Smooth muscle cell (in vitro differentiated cells): ENCODE measurements around the gene UGGT1. TPM values are rescaled to one million over a fixed set of nuclear protein-coding genes. Genes with fewer than 3 reads are reported as not detected.

Experiments used
- DNase-seq: peaks from one replicate; lab custom pipeline; 2025; ENCODE audit not compliant: unreplicated experiment; lab: John Stamatoyannopoulos, UW
- H2AFZ ChIP-seq: fragments of 200-600 bp; sonication (generic); 2 replicates; pipeline ENCODE4 v1.6.0; 2016; ENCODE audit warnings: antibody characterized with exemption, low read depth, mild to moderate bottlenecking
- H3F3A ChIP-seq: fragments of 200-600 bp; sonication (generic); 2 replicates; pipeline ENCODE4 v1.6.0; 2017; ENCODE audit warnings: antibody characterized with exemption, low read depth
- H3K27ac ChIP-seq: fragments of 200-600 bp; sonication (generic); 2 replicates; pipeline ENCODE4 v1.5.1; 2016; ENCODE audit warnings: low read depth, mild to moderate bottlenecking
- H3K27me3 ChIP-seq: fragments of 200-600 bp; sonication (generic); 2 replicates; pipeline ENCODE4 v1.6.1; 2016; ENCODE audit warnings: low read depth, mild to moderate bottlenecking
- H3K36me3 ChIP-seq: fragments of 200-600 bp; sonication (generic); 2 replicates; pipeline ENCODE4 v1.5.1; 2016; ENCODE audit warnings: low read depth
- H3K4me1 ChIP-seq: fragments of 200-600 bp; sonication (generic); 2 replicates; pipeline ENCODE4 v1.5.1; 2016; ENCODE audit warnings: low read depth
- H3K4me2 ChIP-seq: fragments of 200-600 bp; sonication (generic); 2 replicates; pipeline ENCODE4 v1.6.0; 2016; ENCODE audit warnings: mild to moderate bottlenecking
- H3K4me3 ChIP-seq: fragments of 200-600 bp; sonication (generic); 2 replicates; pipeline ENCODE4 v1.5.1; 2016; ENCODE audit warnings: mild to moderate bottlenecking
- H3K79me2 ChIP-seq: fragments of 200-600 bp; sonication (generic); 2 replicates; pipeline ENCODE4 v1.6.0; 2016; ENCODE audit warnings: low read depth, mild to moderate bottlenecking
- H3K9ac ChIP-seq: fragments of 200-600 bp; sonication (generic); 2 replicates; pipeline ENCODE4 v1.6.0; 2016; ENCODE audit warnings: low read depth
- H3K9me3 ChIP-seq: fragments of 200-600 bp; sonication (generic); replicated peaks from 2 replicates; pipeline ENCODE4 v1.5.1; 2016; ENCODE audit warnings: low read depth
- H4K20me1 ChIP-seq: fragments of 200-600 bp; sonication (generic); 2 replicates; pipeline ENCODE4 v1.6.0; 2016; ENCODE audit warnings: low read depth
- CTCF ChIP-seq: fragments of 200-600 bp; sonication (generic); IDR thresholded peaks from 2 replicates; pipeline ENCODE4 v1.5.1; 2017; ENCODE audit warnings: borderline replicate concordance, mild to moderate bottlenecking, antibody characterized with exemption; ENCODE audit not compliant: insufficient read depth, poor library complexity, severe bottlenecking
- WGBS: methylation state at CpG from one replicate; pipeline ENCODE4 v1.1.7; 2016; ENCODE audit warnings: low lambda C conversion rate; 5-methylcytosine and 5-hydroxymethylcytosine counted together
- polyA plus RNA-seq: library from polyadenylated mRNA; unstranded; fragments of >200 nt; fragmentation: Nextera tagmentation; extraction: Ambion mirVana; gene quantifications from 2 replicates; pipeline ENCODE4 v1.2.1, GENCODE V29; 2016
- total RNA-seq: library from RNA; depleted of rRNA; stranded (reverse); fragments of >200 nt; gene quantifications from 2 replicates; pipeline ENCODE4 v1.2.3, GENCODE V29; 2014

Gene UGGT1
- total and polyA plus RNA-seq, 2 experiments from 2014 or later, result 14.3 to 46.3 TPM

- Histone ChIP-seq H3K9ac (no peak overlapping the region), H3K4me2 (no peak overlapping the region), H3K36me3 (no peaks in the 10 kb centered on the region), H3K4me1 (no peaks in the 10 kb centered on the region), H3K27ac (no peak overlapping the region), H4K20me1 (no peaks in the 10 kb centered on the region), H3F3A (no peaks in the 10 kb centered on the region), H3K4me3 (no peak overlapping the region), H3K27me3 (no peaks in the 10 kb centered on the region), H3K79me2 (no peaks in the 10 kb centered on the region), H3K9me3 (no peaks in the 10 kb centered on the region), H2AFZ (no peak overlapping the region)
- TF ChIP-seq CTCF, result no peak
- no peak for DNase-seq
- WGBS, result 93% methylated on average over 1 of the region's 1 CpG
These were observed 26.6 kb upstream of the UGGT1 start for GRCh38 chr2:128064353-128064752.

- no peaks in the 10 kb centered on the region for H3F3A ChIP-seq
- no peak overlapping the region for H3K4me3 ChIP-seq
- no peak for DNase-seq
- H3K36me3 ChIP-seq, result no peaks in the 10 kb centered on the region
- no peaks in the 10 kb centered on the region for H3K27me3 ChIP-seq
- 89% methylated on average over 5 of the region's 5 CpGs for WGBS
- H2AFZ ChIP-seq, result no peak overlapping the region
- no peaks in the 10 kb centered on the region for H3K9me3 ChIP-seq
- H3K4me2 ChIP-seq, result no peak overlapping the region
- H3K4me1 ChIP-seq, result no peaks in the 10 kb centered on the region
- H4K20me1 ChIP-seq, result no peaks in the 10 kb centered on the region
- H3K27ac ChIP-seq, result no peak overlapping the region
- no peaks in the 10 kb centered on the region for H3K79me2 ChIP-seq
- no peak overlapping the region for H3K9ac ChIP-seq
- no peak for TF ChIP-seq CTCF
These were observed 21.2 kb upstream of the UGGT1 start for GRCh38 chr2:128069769-128070168.

GRCh38 chr2:128073278-128073677 lies 17.7 kb upstream of the UGGT1 start:
- TF ChIP-seq CTCF, result no peak
- no peaks in the 10 kb centered on the region for H3K27me3 ChIP-seq
- H3K4me2 ChIP-seq, result no peak overlapping the region
- no peak overlapping the region for H3K4me3 ChIP-seq
- no peak overlapping the region for H3K9ac ChIP-seq
- no peaks in the 10 kb centered on the region for H3K36me3 ChIP-seq
- H3K9me3 ChIP-seq, result no peaks in the 10 kb centered on the region
- DNase-seq, result no peak
- WGBS, result 82% methylated on average over 3 of the region's 3 CpGs
- no peak overlapping the region for H3K27ac ChIP-seq
- no peaks in the 10 kb centered on the region for H3K79me2 ChIP-seq
- H3F3A ChIP-seq, result no peaks in the 10 kb centered on the region
- no peaks in the 10 kb centered on the region for H3K4me1 ChIP-seq
- H4K20me1 ChIP-seq, result no peaks in the 10 kb centered on the region
- H2AFZ ChIP-seq, result no peak overlapping the region

GRCh38 chr2:128076461-128077106 lies 14.4 kb upstream of the UGGT1 start:
- no peak overlapping the region for H3K4me2 ChIP-seq
- no peak for DNase-seq
- no peaks in the 10 kb centered on the region for H3K36me3 ChIP-seq
- no peaks in the 10 kb centered on the region for H3K4me1 ChIP-seq
- no peak for TF ChIP-seq CTCF
- no peak overlapping the region for H3K4me3 ChIP-seq
- no peaks in the 10 kb centered on the region for H3K27me3 ChIP-seq
- no peaks in the 10 kb centered on the region for H3F3A ChIP-seq
- no peak overlapping the region for H3K27ac ChIP-seq
- no peak overlapping the region for H2AFZ ChIP-seq
- H4K20me1 ChIP-seq, result no peaks in the 10 kb centered on the region
- H3K9me3 ChIP-seq, result no peaks in the 10 kb centered on the region
- WGBS, result 94% methylated on average over 7 of the region's 7 CpGs
- H3K79me2 ChIP-seq, result no peaks in the 10 kb centered on the region
- H3K9ac ChIP-seq, result no peak overlapping the region
